ENCODE measurements around the gene AREL1.

DNA sequence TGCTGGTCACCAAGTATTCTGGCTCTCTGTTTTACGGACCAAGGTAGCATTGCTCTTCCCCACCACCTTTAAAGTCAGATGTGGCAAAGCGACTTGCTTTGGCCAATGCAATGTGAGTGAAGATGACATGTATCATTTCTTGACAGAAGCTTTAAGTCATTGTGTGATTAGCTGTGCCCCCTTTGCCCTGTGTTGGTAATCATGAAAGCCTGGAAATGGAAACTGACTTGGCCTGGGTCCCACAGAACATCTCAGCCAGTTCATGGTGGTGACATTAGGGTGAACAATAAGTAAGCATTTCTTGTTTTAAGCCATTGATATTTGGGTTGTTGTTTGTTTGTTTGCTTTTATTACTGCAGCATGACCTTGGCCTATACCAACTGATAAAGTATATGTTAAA, 34.4 kb upstream of the AREL1 start:
- TF ChIP-seq ZNF138 (tag by site-specific recombination; IDR thresholded peaks at IDR 0.05; ENCODE audit: borderline replicate concordance) = no peak
- TF ChIP-seq ZNF561 (tag by site-specific recombination; IDR thresholded peaks at IDR 0.05; ENCODE audit: borderline replicate concordance) = no peak
- TF ChIP-seq, protein P1, sequence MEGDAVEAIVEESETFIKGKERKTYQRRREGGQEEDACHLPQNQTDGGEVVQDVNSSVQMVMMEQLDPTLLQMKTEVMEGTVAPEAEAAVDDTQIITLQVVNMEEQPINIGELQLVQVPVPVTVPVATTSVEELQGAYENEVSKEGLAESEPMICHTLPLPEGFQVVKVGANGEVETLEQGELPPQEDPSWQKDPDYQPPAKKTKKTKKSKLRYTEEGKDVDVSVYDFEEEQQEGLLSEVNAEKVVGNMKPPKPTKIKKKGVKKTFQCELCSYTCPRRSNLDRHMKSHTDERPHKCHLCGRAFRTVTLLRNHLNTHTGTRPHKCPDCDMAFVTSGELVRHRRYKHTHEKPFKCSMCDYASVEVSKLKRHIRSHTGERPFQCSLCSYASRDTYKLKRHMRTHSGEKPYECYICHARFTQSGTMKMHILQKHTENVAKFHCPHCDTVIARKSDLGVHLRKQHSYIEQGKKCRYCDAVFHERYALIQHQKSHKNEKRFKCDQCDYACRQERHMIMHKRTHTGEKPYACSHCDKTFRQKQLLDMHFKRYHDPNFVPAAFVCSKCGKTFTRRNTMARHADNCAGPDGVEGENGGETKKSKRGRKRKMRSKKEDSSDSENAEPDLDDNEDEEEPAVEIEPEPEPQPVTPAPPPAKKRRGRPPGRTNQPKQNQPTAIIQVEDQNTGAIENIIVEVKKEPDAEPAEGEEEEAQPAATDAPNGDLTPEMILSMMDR (tag by site-specific recombination; IDR thresholded peaks at IDR 0.05) = no peak
- TF ChIP-seq YY1 (tag by site-specific recombination; IDR thresholded peaks at IDR 0.05) = no peak
- TF ChIP-seq, protein P2, sequence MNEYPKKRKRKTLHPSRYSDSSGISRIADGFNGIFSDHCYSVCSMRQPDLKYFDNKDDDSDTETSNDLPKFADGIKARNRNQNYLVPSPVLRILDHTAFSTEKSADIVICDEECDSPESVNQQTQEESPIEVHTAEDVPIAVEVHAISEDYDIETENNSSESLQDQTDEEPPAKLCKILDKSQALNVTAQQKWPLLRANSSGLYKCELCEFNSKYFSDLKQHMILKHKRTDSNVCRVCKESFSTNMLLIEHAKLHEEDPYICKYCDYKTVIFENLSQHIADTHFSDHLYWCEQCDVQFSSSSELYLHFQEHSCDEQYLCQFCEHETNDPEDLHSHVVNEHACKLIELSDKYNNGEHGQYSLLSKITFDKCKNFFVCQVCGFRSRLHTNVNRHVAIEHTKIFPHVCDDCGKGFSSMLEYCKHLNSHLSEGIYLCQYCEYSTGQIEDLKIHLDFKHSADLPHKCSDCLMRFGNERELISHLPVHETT (tag by site-specific recombination; IDR thresholded peaks at IDR 0.05) = no peak
- TF ChIP-seq HOXD13 (CRISPR knock-in tag; IDR thresholded peaks at IDR 0.05; ENCODE audit: borderline replicate concordance) = no peak
- TF ChIP-seq, protein P3, sequence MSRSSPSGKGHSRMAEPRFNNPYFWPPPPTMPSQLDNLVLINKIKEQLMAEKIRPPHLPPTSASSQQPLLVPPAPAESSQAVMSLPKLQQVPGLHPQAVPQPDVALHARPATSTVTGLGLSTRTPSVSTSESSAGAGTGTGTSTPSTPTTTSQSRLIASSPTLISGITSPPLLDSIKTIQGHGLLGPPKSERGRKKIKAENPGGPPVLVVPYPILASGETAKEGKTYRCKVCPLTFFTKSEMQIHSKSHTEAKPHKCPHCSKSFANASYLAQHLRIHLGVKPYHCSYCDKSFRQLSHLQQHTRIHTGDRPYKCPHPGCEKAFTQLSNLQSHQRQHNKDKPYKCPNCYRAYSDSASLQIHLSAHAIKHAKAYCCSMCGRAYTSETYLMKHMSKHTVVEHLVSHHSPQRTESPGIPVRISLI (tag by site-specific recombination; IDR thresholded peaks at IDR 0.05) = no peak
- no peak for TF ChIP-seq GFI1B (tag by site-specific recombination; IDR thresholded peaks at IDR 0.05)
- no peak for TF ChIP-seq ZSCAN30 (tag by site-specific recombination; IDR thresholded peaks at IDR 0.05)
- no peak for TF ChIP-seq SCRT1 (tag by site-specific recombination; IDR thresholded peaks at IDR 0.05; ENCODE audit: borderline replicate concordance)
